Stimulated activated CD4-positive, alpha-beta T cell treated with anti-CD3 and anti-CD28 coated beads, Interleukin-15, amount 100 ng/mL, for 1 hour (primary cell): ENCODE measurements around the gene TRIM54.
"Not testable (repeated sequence)": the region's sequence is repeated elsewhere in the genome, so short reads cannot be mapped to it uniquely, and the experiment has no call there.

Experiments used
- DNase-seq, 2 donors: peaks; one replicate each; pipeline ENCODE4 v3.0.0-alpha.2; 2020; ENCODE audit warnings: low read depth in 1 of 2, low spot score in 1 of 2

Gene TRIM54

GRCh38 chr2:27309651-27310050, 27.4 kb downstream of the TRIM54 start:
- DNase-seq: no peak

- no peak for DNase-seq
Measured at GRCh38 chr2:27312152-27312551, 29.9 kb downstream of the TRIM54 start.

GRCh38 chr2:27313882-27314645, 31.8 kb downstream of the TRIM54 start:
- no peak for DNase-seq

- no peak for DNase-seq
Measured at GRCh38 chr2:27314709-27315108, 32.5 kb downstream of the TRIM54 start.

- no peak for DNase-seq
Measured at GRCh38 chr2:27315122-27315521, 32.9 kb downstream of the TRIM54 start.

GRCh38 chr2:27316655-27317412, 34.6 kb downstream of the TRIM54 start:
- DNase-seq: no peak

- not testable (repeated sequence) for DNase-seq
Measured at GRCh38 chr2:27319839-27320238, 37.6 kb downstream of the TRIM54 start.

GRCh38 chr2:27320958-27321543, 38.8 kb downstream of the TRIM54 start:
- DNase-seq: no peak

- DNase-seq: no peak
Measured at GRCh38 chr2:27322301-27322765, 40.1 kb downstream of the TRIM54 start.

- DNase-seq: peak; percentile 67 to 77
Measured at GRCh38 chr2:27322766-27323595, 40.8 kb downstream of the TRIM54 start, which contains the start of gene MPV17. Gene MPV17 (minus strand): TSS chr2:27323097. CDS start chr2:27322517, 580 bp downstream.

- DNase-seq: no peak
Measured at GRCh38 chr2:27323596-27324285, 41.5 kb downstream of the TRIM54 start.

GRCh38 chr2:27324720-27325119, 42.5 kb downstream of the TRIM54 start:
- DNase-seq: no peak

- DNase-seq: no peak
Measured at GRCh38 chr2:27335311-27335710, 53.1 kb downstream of the TRIM54 start.

- no peak for DNase-seq
Measured at GRCh38 chr2:27336173-27336572, 53.9 kb downstream of the TRIM54 start.

GRCh38 chr2:27347641-27348040, 65.4 kb downstream of the TRIM54 start:
- no peak for DNase-seq

GRCh38 chr2:27350106-27350693, 68.0 kb downstream of the TRIM54 start:
- DNase-seq: no peak

- no peak for DNase-seq
Measured at GRCh38 chr2:27351802-27352598, 69.8 kb downstream of the TRIM54 start.

GRCh38 chr2:27353386-27353761, 71.1 kb downstream of the TRIM54 start:
- not testable (repeated sequence) for DNase-seq
